IMR-90 (cell line): Measurements from ENCODE around the gene EML4. TPM values are rescaled to one million over a fixed set of nuclear protein-coding genes. Genes with fewer than 3 reads are reported as not detected.

ENCODE experiments used
- ATAC-seq: fragments of 200-7000 bp; cut with Tn5 transposase; 2 replicates; pipeline ENCODE4 v1.9.1; 2020; ENCODE audit warnings: low read depth, mild to moderate bottlenecking, moderate library complexity
- BruUV-seq: library from RNA; stranded (reverse); fragments of 400-500 nt; replicated peaks from 2 replicates; lab custom pipeline; 2021; lab: Mats Ljungman, UMichigan
- CTCF ChIA-PET: fragments of 300-600 bp; formaldehyde crosslinking; extraction: SDS; loops from one replicate; lab custom pipeline; 2021; ENCODE audit warnings: antibody characterized with exemption; lab: Yijun Ruan, JAX
- POLR2A ChIA-PET: fragments of 300-600 bp; sonication (Branson Sonifier 250); formaldehyde crosslinking; loops from one replicate; lab custom pipeline; 2022; ENCODE audit warnings: antibody characterized with exemption; ENCODE audit not compliant: unreplicated experiment; lab: Charles Lee
- DNase-seq: peaks from one replicate; pipeline ENCODE4 v3.0.0; 2013
- H2AFZ ChIP-seq: replicated peaks from 2 replicates; pipeline ENCODE3; 2013; ENCODE audit warnings: low read length, mild to moderate bottlenecking; ENCODE audit not compliant: poor library complexity
- H2AK5ac ChIP-seq: 2 replicates; pipeline ENCODE4 v1.6.1; 2013; ENCODE audit warnings: low read depth, low read length, inconsistent platforms
- H2AK9ac ChIP-seq: replicated peaks from 2 replicates; pipeline ENCODE3; 2013; ENCODE audit warnings: mild to moderate bottlenecking, low read depth, low read length, moderate library complexity; ENCODE audit not compliant: poor library complexity
- H2BK120ac ChIP-seq: 2 replicates; pipeline ENCODE4 v1.6.1; 2013; ENCODE audit warnings: low read depth, low read length, inconsistent platforms
- H2BK15ac ChIP-seq: 3 replicates; pipeline ENCODE4 v1.6.1; 2013; ENCODE audit warnings: low read depth, low read length, inconsistent platforms
- H2BK20ac ChIP-seq: 2 replicates; pipeline ENCODE4 v1.6.1; 2013; ENCODE audit warnings: low read depth, mild to moderate bottlenecking, inconsistent platforms, low read length, moderate library complexity
- H2BK5ac ChIP-seq: 2 replicates; pipeline ENCODE4 v1.6.1; 2013; ENCODE audit warnings: mild to moderate bottlenecking, low read depth, low read length, inconsistent platforms; ENCODE audit not compliant: poor library complexity, severe bottlenecking
- H3K14ac ChIP-seq: replicated peaks from 2 replicates; pipeline ENCODE4 v1.6.1; 2013; ENCODE audit warnings: low read depth, low read length, inconsistent platforms
- H3K18ac ChIP-seq: 2 replicates; pipeline ENCODE4 v1.6.1; 2013; ENCODE audit warnings: low read depth, low read length, control low read depth
- H3K23ac ChIP-seq: 2 replicates; pipeline ENCODE4 v1.6.1; 2013; ENCODE audit warnings: low read depth, low read length, inconsistent platforms
- H3K27ac ChIP-seq: 2 replicates; pipeline ENCODE4 v1.5.1; 2013; ENCODE audit warnings: mild to moderate bottlenecking, control low read depth, low read length; ENCODE audit not compliant: insufficient read depth
- H3K27me3 ChIP-seq: 2 replicates; pipeline ENCODE4 v1.6.1; 2013; ENCODE audit warnings: low read length; ENCODE audit not compliant: control insufficient read depth, insufficient read depth
- H3K36me3 ChIP-seq: 2 replicates; pipeline ENCODE4 v1.6.1; 2013; ENCODE audit warnings: low read length, mixed read lengths; ENCODE audit not compliant: control insufficient read depth, insufficient read depth
- H3K4ac ChIP-seq: 2 replicates; pipeline ENCODE4 v1.6.1; 2013; ENCODE audit warnings: low read depth, low read length, inconsistent platforms
- H3K4me1 ChIP-seq: 2 replicates; pipeline ENCODE4 v1.6.1; 2013; ENCODE audit warnings: low read length, mixed read lengths; ENCODE audit not compliant: control insufficient read depth, insufficient read depth
- H3K4me2 ChIP-seq: 2 replicates; pipeline ENCODE4 v1.6.1; 2013; ENCODE audit warnings: low read depth, mild to moderate bottlenecking, control low read depth, low read length, moderate library complexity
- H3K4me3 ChIP-seq: 2 replicates; pipeline ENCODE4 v1.5.1; 2013; ENCODE audit warnings: low read depth, mild to moderate bottlenecking, control low read depth, low read length, moderate library complexity; ENCODE audit not compliant: insufficient read depth
- H3K56ac ChIP-seq: 2 replicates; pipeline ENCODE4 v1.6.1; 2013; ENCODE audit warnings: low read length, inconsistent platforms; ENCODE audit not compliant: insufficient read depth; ENCODE audit errors: extremely low read depth
- H3K79me1 ChIP-seq, 2 experiments: 2 replicates each; pipeline ENCODE4 v1.6.1; 2013; ENCODE audit warnings: low read length in 2 of 2, inconsistent platforms in 1 of 2, low read depth in 1 of 2
- H3K9ac ChIP-seq: 2 replicates; pipeline ENCODE4 v1.6.1; 2013; ENCODE audit warnings: low read depth, low read length, control low read depth
- H3K9me1 ChIP-seq: 2 replicates; pipeline ENCODE4 v1.6.1; 2013; ENCODE audit warnings: low read length, inconsistent platforms; ENCODE audit not compliant: insufficient read depth
- H3K9me3 ChIP-seq: 2 replicates; pipeline ENCODE4 v1.6.1; 2013; ENCODE audit warnings: low read length; ENCODE audit not compliant: control insufficient read depth, insufficient read depth
- H4K20me1 ChIP-seq: 2 replicates; pipeline ENCODE4 v1.6.1; 2013; ENCODE audit warnings: low read length, inconsistent platforms; ENCODE audit not compliant: insufficient read depth
- H4K5ac ChIP-seq: 2 replicates; pipeline ENCODE4 v1.6.1; 2013; ENCODE audit warnings: mild to moderate bottlenecking, low read depth, low read length, control low read depth
- H4K8ac ChIP-seq, 2 experiments: 2 replicates each; pipeline ENCODE4 v1.6.1; 2013; ENCODE audit warnings: low read depth in 2 of 2, low read length in 2 of 2, control low read depth in 1 of 2, inconsistent platforms in 1 of 2
- H4K91ac ChIP-seq: 2 replicates; pipeline ENCODE4 v1.6.1; 2013; ENCODE audit warnings: low read depth, low read length, inconsistent platforms; ENCODE audit not compliant: insufficient read depth
- CTCF ChIP-seq: conservative IDR thresholded peaks from 2 replicates; pipeline ENCODE4 v1.5.1; 2012; ENCODE audit warnings: mild to moderate bottlenecking, low read depth, low read length, improper control_type of control experiment
- SMC3 ChIP-seq: fragments of 150-350 bp; IDR thresholded peaks from 2 replicates; pipeline ENCODE4 v1.6.1; 2016; ENCODE audit warnings: low read depth, mild to moderate bottlenecking, antibody characterized with exemption, low read length, moderate library complexity
- WGBS, 2 experiments: methylation state at CpG; one replicate each; pipeline versions ENCODE4 v1.1.5 to v1.1.7; 2013; ENCODE audit warnings: missing lambda C conversion rate in 2 of 2; ENCODE audit not compliant: insufficient read length in 1 of 2; ENCODE audit errors: extremely low coverage in 2 of 2; 5-methylcytosine and 5-hydroxymethylcytosine counted together
- dilution Hi-C: fragments of 300-500 bp; cut with HindIII; formaldehyde crosslinking; loops from one replicate; pipeline ENCODE4 v1.14.3; 2018; ENCODE audit warnings: low sequenced_read_pairs; ENCODE audit not compliant: unreplicated experiment
- in situ Hi-C: fragments of 300-500 bp; cut with MboI; formaldehyde crosslinking; loops from 3 replicates; pipeline ENCODE4 v1.14.3; 2019; ENCODE audit warnings: low sequenced_read_pairs, inconsistent platforms, mixed read lengths
- intact Hi-C: fragments of 100-400 bp; cut with micrococcal nuclease; formaldehyde crosslinking; loops from 2 replicates; pipeline ENCODE4 v1.10.0; 2022
- polyA plus RNA-seq, 3 experiments: library from polyadenylated mRNA; depleted of rRNA; stranded (reverse); fragments of >200 nt; gene quantifications; 2 replicates each; pipeline ENCODE4 v1.2.3, GENCODE V29; 2012; ENCODE audit warnings: low replicate concordance in 1 of 3
- total RNA-seq: library from RNA; depleted of rRNA; stranded (reverse); fragments of >200 nt; gene quantifications from 2 replicates; pipeline ENCODE4 v1.2.3, GENCODE V29; 2012
- TF ChIP-seq, protein P1 (sequence below): fragments of 150-350 bp; IDR thresholded peaks from 2 replicates; pipeline ENCODE4 v1.6.1; 2017; ENCODE audit warnings: mild to moderate bottlenecking, antibody characterized with exemption, low read length, low read depth

The EML4 gene
- total and polyA plus RNA-seq, 2 of the 4 experiments (the other 2 are of a cell fraction), result 29.7 to 73.7 TPM

DNA sequence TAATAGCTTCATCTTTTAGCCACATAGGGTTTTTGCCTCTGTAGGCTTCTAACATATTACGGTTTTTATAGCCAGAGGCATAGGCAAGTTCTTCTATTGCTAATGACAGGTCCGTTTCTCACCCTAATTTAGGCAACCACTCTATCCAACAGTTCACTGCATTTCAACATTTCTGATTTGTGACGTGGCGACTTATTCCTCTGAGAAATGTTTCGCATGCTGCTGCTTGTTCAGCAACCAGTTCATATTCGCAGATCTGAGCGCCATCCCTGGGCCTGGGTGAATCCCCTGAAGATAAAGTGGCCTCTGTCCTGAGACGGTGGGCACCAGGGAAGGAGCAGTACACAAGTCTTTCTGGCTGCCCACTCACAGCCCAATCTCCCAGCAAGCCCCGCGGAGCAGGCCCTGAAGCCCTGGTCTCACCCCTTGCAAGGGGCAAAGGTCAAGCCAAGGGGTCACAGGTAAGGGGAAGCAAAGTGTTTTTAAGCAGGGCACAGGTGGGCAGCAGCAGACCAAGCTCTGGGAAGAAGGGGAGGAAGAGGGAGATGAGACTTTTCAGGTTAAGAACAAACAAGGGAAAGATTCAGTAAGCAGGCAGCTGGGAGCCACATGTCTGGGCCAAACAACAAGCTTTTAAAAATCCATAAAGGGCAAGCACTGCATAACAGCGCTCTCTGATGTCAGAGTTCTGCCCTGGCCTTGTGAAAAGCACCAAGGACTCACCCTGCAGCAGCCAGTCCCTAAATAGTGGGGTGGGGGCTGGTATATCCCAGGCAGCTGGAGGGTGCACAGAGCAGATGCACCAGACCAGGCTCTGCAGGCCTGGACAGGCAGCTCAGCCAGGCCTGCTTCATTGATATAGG is 202.7 kb downstream of the EML4 start:
- H4K8ac ChIP-seq, result no peak overlapping the region
- peaks cover 29% of the 10 kb centered on the region for H3K27me3 ChIP-seq
- no peak overlapping the region for H2BK120ac ChIP-seq
- no TSS peak for BruUV-seq
- ChIA-PET POLR2A (no interaction called here), CTCF (no interaction called here)
- no peak overlapping the region for H4K91ac ChIP-seq
- no peaks in the 10 kb centered on the region for H3K79me1 ChIP-seq
- H3K27ac ChIP-seq, result no peak overlapping the region
- TF ChIP-seq, protein P1, sequence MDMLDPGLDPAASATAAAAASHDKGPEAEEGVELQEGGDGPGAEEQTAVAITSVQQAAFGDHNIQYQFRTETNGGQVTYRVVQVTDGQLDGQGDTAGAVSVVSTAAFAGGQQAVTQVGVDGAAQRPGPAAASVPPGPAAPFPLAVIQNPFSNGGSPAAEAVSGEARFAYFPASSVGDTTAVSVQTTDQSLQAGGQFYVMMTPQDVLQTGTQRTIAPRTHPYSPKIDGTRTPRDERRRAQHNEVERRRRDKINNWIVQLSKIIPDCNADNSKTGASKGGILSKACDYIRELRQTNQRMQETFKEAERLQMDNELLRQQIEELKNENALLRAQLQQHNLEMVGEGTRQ, result no peak
- no peak for TF ChIP-seq SMC3
- no peak for TF ChIP-seq CTCF
- no peak overlapping the region for H3K9ac ChIP-seq
- dilution Hi-C loops, result no loop called here
- no peak overlapping the region for H2BK20ac ChIP-seq
- no peak overlapping the region for H2AK5ac ChIP-seq
- H3K23ac ChIP-seq, result no peak overlapping the region
- H4K5ac ChIP-seq, result no peak overlapping the region
- no peak overlapping the region for H2BK5ac ChIP-seq
- H3K56ac ChIP-seq, result no peak overlapping the region
- WGBS, 2 experiments, result 89% methylated on average over 6 of the region's 11 CpGs; no CpG with 5 or more reads in 1 of the 2 experiments
- no peak overlapping the region for H2BK15ac ChIP-seq
- H3K4me2 ChIP-seq, result no peak overlapping the region
- H3K18ac ChIP-seq, result no peak overlapping the region
- H3K36me3 ChIP-seq, result no peaks in the 10 kb centered on the region
- H3K4me1 ChIP-seq, result no peaks in the 10 kb centered on the region
- no peaks in the 10 kb centered on the region for H3K9me1 ChIP-seq
- no peak overlapping the region for H3K4ac ChIP-seq
- ATAC-seq (peak; percentile 42), DNase-seq (no peak)
- H3K9me3 ChIP-seq, result no peaks in the 10 kb centered on the region
- no peak overlapping the region for H3K14ac ChIP-seq
- no peak overlapping the region for H2AFZ ChIP-seq
- no peaks in the 10 kb centered on the region for H4K20me1 ChIP-seq
- in situ Hi-C loops, result no loop called here
- no peak overlapping the region for H2AK9ac ChIP-seq
- H3K4me3 ChIP-seq, result no peak overlapping the region
- intact Hi-C loops, result loop anchor here (1.0 kb wide), 1 partner anchor 9 kb away; no protein-coding TSS in a partner anchor
